Inflammatory macrophage (primary cell): ENCODE data around the gene MMEL1.
"Not testable (repeated sequence)": the region's sequence is repeated elsewhere in the genome, so short reads cannot be mapped to it uniquely, and the experiment has no call there.

Source experiments
- DNase-seq, 2 donors: peaks; one replicate each; pipeline ENCODE4 v3.0.0-alpha.2; 2020 to 2022

The MMEL1 gene

DNA sequence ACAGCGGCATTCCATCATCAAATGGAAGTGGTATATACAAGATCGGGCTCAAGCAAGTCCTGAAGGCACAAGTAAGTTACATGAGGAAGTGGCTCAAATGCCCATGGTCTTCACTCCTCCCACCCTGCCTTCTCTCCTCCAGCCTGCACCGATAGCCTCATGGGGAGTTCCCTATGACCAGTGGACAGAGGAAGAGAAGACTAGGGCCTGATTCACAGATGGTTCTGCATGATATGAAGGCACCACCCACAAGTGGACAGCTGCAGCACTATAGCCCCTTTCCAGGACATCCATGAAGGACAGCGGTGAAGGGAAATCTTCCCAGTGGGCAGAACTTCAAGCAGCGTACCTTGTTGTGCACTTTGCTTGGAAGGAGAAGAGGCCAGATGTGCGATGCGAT lies 7.1 kb downstream of the MMEL1 start:
- not testable (repeated sequence) for DNase-seq

DNA sequence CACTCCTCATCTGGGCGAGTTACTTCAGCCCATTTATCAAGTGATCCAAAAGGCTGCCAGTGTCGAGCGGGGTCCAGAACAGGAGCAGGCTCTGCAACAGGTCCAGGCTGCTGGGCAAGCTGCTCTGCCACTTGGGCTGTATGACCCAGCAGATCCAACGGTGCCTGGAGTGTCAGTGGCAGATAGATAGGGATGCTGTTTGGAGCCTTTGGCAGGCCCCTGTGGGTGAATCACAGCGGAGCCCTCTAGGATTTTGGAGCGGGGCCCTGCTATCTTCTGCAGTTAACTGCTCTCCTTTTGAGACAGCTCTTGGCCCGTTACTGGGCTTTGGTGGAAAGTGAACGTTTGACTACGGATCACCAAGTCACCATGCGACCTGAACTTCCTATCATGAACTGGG lies 7.5 kb downstream of the MMEL1 start:
- DNase-seq: no peak

DNA sequence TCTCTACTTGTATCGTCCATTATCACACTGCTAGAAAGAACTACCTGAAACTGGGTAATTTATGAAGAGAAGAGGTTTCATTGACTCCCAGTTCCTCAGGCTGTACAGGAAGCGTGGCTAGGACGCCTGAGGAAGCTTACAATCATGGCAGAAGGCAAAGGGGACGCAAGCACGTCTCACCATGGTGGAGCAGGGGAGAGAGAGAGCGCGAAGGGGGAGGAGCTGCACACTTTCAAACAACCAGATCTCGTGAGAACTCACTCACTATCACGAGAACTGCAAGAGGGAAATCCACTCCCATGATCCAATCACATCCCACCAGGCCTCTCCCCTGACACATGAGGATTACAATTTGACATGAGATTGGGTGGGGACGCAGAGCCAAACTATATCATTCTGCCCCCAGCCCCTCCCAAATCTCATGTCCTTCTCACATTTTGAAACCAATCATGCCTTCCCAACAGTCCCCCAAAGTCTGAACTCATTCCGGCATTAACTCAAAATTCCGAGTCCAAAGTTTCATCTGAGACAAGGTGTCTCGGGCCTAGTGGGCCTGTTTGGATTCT lies 8.0 kb downstream of the MMEL1 start:
- DNase-seq: no peak

DNA sequence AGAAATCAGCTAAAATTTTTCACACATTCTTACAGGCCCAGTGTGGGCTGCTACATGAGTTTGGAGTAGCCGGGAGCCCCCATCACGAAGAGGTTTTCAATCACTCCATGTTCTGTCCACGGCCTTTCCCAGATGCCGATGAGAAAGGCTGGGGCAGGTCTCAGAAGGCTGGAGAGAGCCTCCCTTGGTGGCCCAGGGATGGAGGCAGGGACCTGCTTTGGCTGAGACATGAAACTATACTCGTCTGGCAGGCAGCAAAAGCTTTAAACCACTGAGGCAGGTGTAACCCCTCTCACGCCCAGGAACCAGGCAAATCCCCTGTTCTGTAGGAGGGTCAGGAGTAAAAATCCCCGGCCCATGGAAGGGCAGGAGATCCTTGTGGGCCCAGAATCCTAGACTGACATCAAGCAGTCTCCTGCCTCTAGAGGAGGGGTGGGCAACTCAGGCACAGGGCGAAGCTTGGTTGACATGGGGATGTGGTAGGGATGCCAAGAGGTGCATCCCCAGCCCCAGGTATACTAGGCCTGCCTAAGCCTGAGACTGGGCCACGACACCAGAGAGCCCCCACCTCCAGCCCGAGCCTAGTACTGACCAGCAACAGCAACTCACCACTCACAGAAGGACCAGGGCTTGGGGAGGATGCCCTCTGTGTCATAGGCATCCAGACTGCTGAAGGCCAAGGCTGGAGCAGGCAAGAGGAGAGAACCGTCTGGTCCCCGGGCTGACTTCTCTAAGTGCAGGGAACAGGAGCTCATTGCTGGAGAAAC lies 9.1 kb downstream of the MMEL1 start:
- DNase-seq: no peak

DNA sequence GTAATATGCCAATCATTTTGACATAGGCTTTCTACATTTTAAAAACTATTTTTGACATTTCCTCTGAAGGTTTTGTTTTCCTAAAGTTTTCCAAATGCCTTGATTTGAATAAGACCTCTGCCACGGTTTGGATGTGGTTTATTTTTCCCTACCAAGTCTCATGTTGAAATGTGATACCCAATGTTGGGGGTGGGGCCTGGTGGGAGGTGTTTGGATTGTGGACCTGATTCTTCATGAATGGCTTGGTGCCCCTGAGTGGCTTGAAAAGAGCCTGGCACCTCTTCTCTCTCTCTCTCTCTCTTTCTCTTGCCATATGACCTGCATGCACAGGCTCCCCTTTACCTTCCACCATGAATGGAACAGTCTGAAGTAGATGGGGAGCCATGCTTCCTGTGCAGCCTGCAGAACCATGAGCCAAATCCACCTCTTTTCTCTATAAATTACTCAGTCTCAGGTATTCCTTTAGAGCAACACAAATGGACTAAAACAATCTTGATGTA lies 14.8 kb downstream of the MMEL1 start:
- no peak for DNase-seq

DNA sequence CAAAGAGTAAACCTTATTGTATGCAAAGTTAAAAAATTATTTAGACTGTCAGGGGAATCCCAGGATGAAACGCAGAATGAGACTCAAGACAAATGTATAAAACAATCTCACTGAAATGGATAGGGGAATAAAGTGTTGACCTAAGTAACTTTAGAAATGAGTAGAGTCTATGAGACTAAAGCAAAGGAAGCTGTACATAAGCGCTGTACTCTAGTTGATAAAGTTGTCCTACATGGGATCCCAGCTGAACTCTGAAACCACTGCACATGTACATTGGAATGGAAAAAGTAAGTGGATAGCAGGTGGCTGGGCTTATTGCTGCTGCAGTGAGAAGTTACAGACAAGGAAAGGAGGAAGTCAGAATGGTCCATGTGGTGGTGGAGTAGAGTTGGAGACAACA lies 18.7 kb downstream of the MMEL1 start:
- no peak for DNase-seq

DNA sequence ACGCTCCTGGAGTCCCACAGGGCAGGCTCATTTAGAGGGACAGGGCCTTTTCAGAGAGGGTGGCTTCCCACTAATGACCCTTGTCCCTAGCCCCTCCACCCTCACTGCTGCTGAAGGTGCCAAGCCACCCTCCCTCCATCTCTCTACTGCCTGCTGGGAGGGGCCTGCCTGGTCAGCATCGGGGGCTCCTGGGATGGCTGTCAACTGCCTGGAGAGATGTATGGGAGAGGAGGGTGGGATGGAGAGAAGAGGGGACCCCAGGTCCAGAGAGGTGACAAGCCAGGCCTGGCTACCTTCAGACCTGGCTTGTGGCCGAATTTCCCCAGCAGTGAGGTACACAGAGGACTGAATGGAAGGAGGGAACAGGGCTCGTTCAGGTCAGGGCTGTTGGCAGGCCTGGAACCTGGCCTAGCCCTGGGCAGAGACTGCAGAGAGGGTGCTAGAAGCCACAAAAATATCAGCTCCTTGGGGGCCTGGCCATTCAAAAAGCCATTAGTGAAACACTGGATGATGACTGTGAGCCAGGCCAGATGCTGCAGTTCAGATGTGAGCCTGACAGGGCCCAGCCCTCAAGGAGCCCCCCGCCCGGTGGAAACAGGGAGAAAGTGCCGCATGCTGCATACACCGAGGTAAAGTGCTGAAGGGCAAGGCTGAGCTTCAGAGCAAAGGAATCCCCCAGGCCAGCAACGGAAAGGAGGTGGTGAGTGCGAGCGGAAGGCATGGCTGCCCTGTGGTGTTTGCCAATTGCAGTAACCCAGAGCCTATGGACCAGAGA lies 20.0 kb downstream of the MMEL1 start:
- no peak for DNase-seq

DNA sequence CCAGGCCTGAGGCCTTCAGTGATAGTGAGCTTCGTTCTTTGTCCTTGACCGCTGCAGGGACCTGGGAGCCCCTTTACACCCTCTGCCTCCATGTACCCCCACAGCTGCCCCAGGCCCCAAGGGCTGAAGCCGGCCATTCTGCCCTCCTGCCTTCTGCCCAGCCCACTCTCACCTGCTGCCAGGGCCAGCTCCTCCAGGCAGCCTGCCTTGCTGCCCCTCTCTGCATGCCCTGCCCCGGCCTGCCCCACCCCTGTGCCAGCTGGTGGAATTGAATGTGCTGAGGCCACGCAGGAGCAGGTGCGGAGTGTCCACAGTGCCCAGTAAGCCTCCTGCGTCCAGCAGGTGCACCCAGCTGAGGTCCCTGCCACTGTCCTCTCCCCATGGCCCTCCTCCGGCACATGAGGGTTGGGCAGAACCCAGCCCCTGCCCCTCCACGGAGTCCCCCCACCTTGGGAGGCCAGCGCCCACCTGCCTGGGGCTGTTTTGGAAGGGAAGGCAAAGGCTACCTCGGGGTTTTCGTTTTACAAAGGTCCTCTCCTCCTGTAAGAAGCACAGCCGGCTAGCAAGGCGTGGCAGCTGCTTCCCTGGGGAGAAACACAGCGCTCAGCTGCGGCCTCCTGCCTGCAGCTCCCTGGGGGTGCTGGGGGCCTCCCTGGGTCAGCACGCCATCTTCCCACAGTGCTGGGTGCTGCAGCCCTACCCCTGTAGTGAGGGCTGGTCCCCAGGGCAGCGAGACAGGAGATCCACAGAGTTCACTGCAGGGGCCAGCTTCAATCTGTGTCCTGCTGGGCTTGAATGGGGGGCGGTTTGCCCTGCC lies 21.0 kb downstream of the MMEL1 start:
- no peak for DNase-seq

DNA sequence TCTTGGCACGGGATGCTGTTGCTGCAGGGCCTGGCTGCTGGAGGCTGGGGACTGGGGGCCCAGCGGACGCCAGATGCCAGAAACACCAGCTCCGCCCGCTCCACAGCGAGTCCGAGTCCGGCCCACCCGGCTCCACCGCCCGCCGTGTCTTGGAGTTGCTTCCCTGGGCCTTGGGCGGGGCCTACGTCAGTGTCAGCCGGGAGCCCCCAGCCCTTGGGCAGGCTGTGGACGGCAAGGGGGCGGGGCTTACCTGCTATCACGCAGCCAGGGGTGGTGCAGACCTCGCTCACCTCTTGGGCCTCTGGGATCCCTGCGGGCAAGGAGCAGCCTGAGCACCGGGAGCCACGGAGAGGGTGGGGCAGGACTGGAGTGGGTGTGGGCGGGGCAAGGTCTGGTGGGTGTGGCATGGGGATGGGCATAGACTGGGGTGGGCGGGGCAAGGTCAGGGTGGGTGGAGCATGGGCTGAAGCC lies 21.8 kb downstream of the MMEL1 start:
- peak; percentile 5 to 18 for DNase-seq

DNA sequence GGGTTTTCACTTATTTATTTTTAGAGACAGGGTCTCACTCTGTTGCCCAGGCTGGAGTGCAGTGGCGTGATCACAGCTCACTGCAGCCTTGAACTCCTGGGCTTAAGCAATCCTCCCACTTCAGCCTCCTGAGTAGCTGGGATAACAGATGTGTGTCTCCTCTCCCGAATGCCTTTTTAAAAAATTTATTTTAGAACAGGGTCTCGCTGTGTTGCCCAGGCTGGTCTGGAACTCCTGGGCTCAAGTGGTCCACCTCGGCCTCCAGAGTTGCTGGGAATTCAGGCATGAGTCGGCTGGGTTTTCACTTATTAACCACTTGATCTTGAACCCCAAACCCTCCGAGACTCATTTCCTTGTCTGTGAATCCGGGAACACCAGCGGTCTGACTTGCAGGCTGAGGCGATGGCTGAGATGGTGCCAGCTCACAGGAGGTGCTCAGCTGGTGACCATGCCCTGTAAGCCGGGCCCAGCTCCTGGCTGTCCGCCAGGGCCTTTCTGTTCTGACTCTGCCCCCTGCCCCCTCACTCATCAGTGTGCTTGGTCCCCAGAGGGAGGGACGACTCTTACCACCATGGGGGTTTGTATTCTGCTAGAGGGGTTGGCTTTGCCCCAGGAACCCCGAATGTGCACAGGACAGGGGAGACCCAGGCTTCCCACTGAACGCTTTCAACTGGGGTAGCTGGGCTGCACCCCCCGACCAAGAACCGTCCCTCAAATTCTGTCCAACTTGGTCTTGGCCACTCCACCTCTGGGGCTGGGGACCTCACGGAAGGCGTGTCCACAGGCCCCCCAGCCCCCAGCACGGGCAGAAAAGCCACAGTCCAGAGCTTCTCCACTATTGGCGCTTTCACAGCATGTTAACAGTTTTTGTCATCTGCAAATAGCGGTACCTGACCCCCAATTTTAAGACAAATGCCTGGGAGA lies 22.5 kb downstream of the MMEL1 start:
- DNase-seq: no peak

DNA sequence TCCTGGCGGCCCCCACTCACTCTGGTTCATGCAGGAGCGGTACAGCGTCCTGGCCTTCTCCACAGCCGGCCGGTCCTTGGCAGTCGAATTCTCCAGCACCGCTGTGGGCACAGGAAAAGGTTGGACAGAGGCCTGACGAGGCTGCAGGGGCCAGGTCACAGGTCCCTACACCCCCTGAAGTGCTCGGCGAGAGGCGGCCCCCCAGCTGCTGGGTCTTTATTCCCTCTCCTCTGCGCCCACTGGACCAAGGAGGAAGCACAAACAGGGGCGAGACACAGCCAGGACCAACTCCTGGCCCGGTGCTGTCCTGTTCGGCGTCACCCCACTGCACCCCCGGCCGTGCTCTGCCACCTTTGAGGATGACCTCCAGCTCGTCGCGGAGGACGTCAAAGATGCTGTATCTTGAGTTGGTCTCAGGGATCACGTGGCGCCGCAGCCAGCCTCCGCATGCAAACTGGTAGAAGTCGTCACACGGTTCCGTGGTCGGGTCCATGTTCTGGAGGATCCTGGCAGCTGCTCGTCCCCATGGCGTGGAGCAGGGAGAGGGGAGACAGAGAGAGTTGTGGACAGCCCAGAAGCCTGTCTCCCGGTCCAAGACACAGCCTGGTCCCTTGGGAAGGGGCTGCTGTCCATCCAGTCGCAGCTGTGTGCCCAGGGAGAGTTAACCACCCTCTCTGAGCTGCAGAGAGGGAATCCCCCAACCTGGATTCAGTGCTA lies 23.3 kb downstream of the MMEL1 start:
- no peak for DNase-seq

DNA sequence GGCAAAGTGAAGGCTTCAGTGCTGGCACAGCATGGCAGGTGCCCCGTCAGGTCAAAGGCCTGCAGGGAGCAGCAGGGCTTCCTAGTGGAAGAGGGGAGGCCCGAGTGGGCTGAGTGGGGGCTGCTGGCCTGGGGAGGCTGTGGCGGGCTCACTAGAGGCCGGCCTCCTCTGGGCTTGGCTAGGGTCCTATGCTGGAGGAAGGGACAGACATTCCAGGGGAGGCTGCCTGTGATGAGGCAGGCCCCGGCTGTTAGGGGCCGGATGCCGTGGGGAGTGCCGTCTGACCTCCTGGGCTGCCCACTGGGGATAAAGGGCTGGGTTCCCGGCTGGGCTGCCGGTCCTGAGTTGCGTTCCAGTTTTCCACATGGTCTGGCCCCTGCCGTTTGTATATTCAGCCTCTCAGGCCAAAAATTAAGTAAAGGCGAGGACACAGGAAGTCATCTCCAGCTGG lies 25.1 kb downstream of the MMEL1 start:
- no peak for DNase-seq

DNA sequence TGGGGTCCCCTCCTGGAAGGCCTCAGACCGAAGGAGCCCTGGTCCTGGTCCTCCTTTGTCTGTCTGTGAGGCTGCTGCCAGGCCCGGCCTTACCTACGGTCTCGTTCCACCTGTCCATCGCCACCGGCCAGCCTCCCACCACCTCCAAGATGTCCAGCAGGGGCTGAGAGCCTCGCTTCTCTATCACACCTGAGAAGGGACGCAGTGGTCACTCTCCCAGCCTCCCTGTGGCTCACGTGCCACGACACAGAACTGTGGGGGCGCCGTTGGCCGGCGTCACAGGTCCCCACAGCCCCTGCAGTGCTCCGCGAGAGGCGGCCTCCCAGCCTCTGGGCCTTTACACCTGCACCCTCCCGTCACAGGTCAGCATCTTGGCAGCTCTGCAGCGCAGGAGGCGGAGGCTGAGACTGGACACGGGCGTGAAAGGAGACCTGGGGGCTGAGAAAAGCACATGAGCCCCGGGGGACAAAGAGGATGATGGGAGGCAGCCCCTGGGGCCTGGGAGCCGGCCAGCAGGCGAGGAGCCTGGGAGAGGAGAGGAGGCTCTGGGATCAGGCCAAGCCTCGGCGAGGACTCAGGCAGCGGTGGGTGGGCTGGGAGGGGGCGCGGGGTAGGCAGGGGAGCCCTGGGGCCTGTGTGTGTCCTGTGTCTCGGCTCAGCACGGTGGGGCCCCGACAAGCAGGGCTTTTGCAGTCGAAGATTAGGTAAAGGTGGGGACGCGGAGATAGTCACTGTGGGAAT lies 25.8 kb downstream of the MMEL1 start:
- no peak for DNase-seq

DNA sequence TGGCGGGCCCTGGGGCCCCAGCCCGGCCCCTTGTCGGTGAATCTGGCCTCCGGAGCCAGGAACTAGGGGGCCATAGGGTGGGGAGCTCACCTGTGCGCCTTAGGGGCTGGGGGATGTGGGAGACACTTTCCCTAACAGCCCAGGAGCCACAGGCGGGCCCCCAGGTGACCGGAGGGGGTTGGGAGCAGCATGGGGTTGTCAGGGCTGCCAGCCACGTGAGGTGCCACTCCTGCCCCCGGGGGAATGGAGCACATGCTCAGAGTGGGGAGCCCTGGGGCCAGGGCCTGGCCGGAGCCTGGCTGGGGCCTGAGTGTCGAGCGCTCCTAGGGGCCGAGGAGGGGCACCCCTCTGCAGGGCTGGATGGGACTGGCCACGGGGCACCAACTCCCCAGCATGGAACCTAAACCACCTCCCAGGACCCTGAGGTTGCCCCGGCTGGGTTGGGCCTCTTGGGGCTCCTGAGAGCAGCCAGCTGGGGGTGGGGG lies 26.4 kb downstream of the MMEL1 start:
- DNase-seq: no peak

DNA sequence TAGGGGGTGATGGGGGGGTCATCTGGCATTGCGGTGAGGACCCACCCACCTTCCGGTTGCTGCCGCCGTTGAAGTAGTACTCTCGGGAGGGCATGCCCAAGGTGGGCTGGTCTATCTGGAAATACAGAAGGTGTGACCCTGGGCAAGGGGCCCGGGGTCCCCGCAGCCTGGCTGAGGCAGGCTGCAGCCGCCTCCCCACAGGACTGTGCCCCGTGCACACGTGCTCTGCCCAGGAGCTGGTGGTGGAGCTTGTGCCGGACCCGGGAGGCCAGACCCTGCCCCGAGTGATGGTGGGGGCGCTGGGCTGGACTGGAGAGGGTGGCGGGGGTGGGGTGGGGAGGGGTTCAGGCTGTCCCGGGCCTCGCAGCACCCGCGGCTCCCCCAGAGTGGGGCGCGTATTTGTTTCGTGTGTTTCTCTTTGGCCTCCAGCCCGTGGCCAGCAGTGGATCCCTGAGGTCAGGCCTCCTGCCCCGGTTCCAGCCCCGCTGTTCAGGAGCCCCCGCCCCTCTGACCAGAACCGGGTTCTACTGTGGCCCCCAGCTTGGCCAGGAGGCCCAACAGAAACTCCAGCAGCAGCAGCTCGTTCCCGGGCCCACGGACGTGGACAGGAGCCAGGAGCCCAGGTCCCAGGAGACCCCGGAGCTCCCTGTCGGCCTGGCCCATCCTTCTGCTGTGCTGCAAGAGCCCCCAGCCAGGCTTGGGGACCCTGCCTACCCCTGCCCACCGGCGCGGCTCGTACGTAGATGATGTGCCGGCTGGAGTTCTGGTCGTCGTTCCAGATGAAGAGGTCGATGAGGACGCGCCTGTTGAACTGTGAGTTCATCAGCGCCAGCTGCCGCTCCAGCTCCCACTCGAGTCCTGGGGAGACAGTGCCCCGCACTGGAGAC lies 27.1 kb downstream of the MMEL1 start:
- no peak for DNase-seq

DNA sequence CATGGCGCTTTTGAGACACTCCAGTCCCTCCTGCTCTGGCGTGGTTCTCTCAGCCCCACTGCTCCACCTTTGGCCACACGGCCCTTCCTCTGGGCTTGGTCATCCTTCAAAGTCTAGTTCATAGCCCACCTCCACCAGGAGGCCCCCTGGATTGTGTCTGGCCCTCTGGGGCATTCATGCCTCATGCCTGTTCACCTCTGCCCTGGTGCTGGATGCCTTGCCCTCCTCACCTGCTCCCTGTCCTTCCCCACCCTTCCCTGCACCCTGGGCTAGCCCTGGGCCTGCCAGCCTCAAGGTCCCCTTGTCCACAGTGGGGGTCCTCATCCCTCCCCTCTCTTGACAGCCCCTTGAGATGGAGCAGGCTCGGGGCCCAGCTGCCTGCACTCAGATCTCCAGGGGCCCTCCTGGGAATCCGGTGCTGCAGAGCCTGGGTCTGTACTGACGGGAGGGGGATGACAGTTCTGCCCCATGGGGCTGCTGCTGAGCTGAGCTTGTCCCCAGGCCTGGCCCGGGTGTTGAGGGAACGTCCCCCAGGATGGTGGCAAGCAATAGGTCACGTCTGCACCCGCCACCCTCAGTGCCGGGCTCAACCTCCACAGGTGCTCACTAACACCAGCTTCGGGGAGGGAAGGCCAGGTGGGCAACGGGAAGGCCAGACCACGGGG lies 27.8 kb downstream of the MMEL1 start:
- no peak for DNase-seq

DNA sequence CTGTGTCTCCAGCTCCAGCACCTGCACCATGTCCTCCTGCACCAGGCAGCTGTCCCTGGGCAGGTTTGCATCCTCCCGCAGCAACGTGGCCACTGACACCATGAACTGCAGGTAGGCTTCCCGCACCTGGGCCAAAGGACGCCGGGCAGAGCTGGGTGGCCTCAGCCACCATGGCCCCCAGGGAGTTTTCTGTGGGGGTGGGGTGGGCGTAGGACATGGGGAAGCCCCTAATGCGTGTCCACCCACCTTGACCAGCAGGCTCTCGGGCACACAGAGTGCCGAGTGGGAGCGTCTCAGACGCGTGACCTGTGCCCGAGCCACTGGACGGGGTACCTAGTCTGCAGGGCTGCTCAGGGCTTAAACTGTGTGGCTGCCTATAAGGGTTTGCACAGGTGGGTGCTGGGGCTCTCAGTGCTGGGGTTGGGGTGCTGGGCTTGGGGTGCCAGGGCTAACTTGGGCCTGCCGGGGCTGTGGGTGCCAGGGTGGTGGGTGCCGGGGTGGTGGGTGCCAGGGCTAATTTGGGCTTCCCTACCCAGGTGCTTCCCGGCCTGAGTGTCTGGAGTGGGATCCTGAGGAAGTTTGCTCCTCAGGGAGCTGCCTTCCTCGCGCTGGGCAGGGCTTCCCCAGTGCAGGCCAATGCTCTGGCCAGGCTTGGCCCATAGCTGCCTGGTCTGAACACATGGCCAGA lies 28.5 kb downstream of the MMEL1 start:
- no peak for DNase-seq
